ENCODE results near the gene FAM240B. TPM values are rescaled to one million over a fixed set of nuclear protein-coding genes. Genes with fewer than 3 reads are reported as not detected.

The FAM240B gene
- total RNA-seq, 1 experiment from 2014 or later = not detected

DNA sequence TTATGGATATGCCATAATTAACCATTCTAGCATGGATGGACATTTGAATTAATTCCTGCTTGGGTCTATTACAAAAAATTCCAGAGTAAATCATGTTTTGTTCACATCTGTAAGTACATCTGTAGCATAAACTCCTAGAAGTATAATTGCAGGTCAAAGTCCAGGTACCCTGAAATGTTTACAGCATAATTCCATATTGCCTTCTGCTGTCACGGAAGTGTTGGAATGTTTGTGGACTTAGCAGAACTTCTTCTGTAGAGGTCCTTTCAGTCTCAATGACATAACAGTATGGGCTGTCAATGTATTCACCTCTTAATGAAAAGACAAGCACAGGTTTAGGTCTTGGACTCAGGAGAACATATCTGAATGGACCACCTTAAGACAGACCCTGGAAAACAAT lies 1.8 kb downstream of the FAM240B start:
- no peaks in the 10 kb centered on the region; the same call in 1 of the 2 replicates for H3K4me1 ChIP-seq (ENCODE audit: insufficient read depth, low read length)

More for the DNA sequence above, 1.8 kb downstream of the FAM240B start:
- no peak overlapping the region for H3K56ac ChIP-seq (ENCODE audit: insufficient read length, low read depth, low read length)
- no peaks in the 10 kb centered on the region for H3K27me3 ChIP-seq (ENCODE audit: insufficient read depth, low read length)
- H4K91ac ChIP-seq (ENCODE audit: insufficient read length, low read depth, low read length) = no peak overlapping the region
- H3K23me2 ChIP-seq (ENCODE audit: insufficient read length, low read depth, low read length, poor library complexity, severe bottlenecking) = no peaks in the 10 kb centered on the region
- Mint-ChIP-seq H3K27me3 (ENCODE audit: low read depth) (no peaks in the 10 kb centered on the region; the same call in none of the 2 replicates), H3K9me3 (no peaks in the 10 kb centered on the region), H3K36me3 (ENCODE audit: insufficient read depth in 1 of 3, low read depth in 3 of 3) (no peaks in the 10 kb centered on the region; a peak in 1 of 7 replicates), H3K4me3 (no peak overlapping the region), H3K27ac (no peak overlapping the region), H3K4me1 (peaks cover 3 to 4% of the 10 kb centered on the region in 2 experiments; a peak in 3 of 4 replicates)
- H3K27ac ChIP-seq (ENCODE audit: insufficient read length, low read depth, low read length) = no peak overlapping the region
- no peak overlapping the region for H2BK12ac ChIP-seq (ENCODE audit: insufficient read length, low read depth, low read length)
- H3K9me3 ChIP-seq (ENCODE audit: control insufficient read depth, low read depth, low read length) = no peaks in the 10 kb centered on the region
- DNase-seq = no peak
- no peak overlapping the region for H3K9ac ChIP-seq (ENCODE audit: extremely low read depth, insufficient read length, low read length)
- WGBS (ENCODE audit: extremely low coverage, insufficient read length, low lambda C conversion rate) = no CpG with 5 or more reads among the region's 1 CpG
- H2BK5ac ChIP-seq (ENCODE audit: insufficient read length, low read length) = no peak overlapping the region
- H3T11ph ChIP-seq (ENCODE audit: low read length) = no peak overlapping the region
- no peak overlapping the region for H3K4ac ChIP-seq (ENCODE audit: low read depth, low read length)
- H2AK5ac ChIP-seq (ENCODE audit: insufficient read length, low read length) = no peak overlapping the region
- H2BK15ac ChIP-seq (ENCODE audit: low read depth, low read length) = no peak overlapping the region
- TF ChIP-seq, protein P1, sequence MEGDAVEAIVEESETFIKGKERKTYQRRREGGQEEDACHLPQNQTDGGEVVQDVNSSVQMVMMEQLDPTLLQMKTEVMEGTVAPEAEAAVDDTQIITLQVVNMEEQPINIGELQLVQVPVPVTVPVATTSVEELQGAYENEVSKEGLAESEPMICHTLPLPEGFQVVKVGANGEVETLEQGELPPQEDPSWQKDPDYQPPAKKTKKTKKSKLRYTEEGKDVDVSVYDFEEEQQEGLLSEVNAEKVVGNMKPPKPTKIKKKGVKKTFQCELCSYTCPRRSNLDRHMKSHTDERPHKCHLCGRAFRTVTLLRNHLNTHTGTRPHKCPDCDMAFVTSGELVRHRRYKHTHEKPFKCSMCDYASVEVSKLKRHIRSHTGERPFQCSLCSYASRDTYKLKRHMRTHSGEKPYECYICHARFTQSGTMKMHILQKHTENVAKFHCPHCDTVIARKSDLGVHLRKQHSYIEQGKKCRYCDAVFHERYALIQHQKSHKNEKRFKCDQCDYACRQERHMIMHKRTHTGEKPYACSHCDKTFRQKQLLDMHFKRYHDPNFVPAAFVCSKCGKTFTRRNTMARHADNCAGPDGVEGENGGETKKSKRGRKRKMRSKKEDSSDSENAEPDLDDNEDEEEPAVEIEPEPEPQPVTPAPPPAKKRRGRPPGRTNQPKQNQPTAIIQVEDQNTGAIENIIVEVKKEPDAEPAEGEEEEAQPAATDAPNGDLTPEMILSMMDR (conservative IDR thresholded peaks at IDR 0.05) = no peak
- no peaks in the 10 kb centered on the region for H3K79me2 ChIP-seq (ENCODE audit: insufficient read depth, low read length)
- H3K79me1 ChIP-seq (ENCODE audit: insufficient read depth, low read depth, low read length, poor library complexity, severe bottlenecking) = no peaks in the 10 kb centered on the region
- no peak overlapping the region for H3K14ac ChIP-seq (ENCODE audit: insufficient read depth, low read length)
- H4K20me1 ChIP-seq (ENCODE audit: control insufficient read depth, insufficient read depth, insufficient read length) = no peaks in the 10 kb centered on the region
- no peak overlapping the region for H3K4me2 ChIP-seq (ENCODE audit: insufficient read depth, insufficient read length, low read length)
- H2BK20ac ChIP-seq (ENCODE audit: low read depth, low read length, poor library complexity, severe bottlenecking) = no peak overlapping the region
- H4K8ac ChIP-seq (replicated peaks; ENCODE audit: insufficient read length, low read depth, low read length) = no peak overlapping the region
- no peak overlapping the region for H4K5ac ChIP-seq (ENCODE audit: insufficient read length, low read depth, low read length)
- H3K18ac ChIP-seq (ENCODE audit: insufficient read length, low read depth, low read length) = no peak overlapping the region
- H3K23ac ChIP-seq (ENCODE audit: insufficient read length, low read depth, low read length) = no peak overlapping the region
- H2AFZ ChIP-seq (ENCODE audit: low read length) = no peak overlapping the region
- no peak overlapping the region for H2BK120ac ChIP-seq (ENCODE audit: low read depth, low read length, poor library complexity, severe bottlenecking)
